ENCODE results near the gene LSAMP.

Gene LSAMP

GRCh38 chr3:116350119-116350733, 95.1 kb downstream of the LSAMP start:
- DNase-seq: no peak

- DNase-seq: no peak
Observed at GRCh38 chr3:116348216-116348615, 97.1 kb downstream of the LSAMP start.

DNA sequence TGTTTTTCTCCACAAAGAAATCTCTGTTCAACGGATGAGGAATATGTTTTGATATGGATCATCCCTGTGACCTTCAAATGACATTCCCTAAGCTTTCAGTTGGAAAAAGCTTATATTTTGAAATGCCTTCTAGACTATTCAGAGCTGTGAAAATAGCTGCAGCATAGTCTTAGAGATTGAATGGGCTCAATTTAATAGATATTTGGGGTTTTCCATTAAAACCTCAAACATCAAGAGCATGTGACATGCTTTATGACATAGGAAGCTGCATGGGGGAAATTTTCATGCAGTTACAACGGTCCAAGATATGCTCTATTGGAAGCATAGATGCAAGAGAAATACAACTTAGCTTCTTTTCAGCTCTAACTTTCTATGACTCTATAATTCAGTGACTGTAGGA, 102.8 kb downstream of the LSAMP start:
- no peak for DNase-seq

- DNase-seq: no peak
Observed at GRCh38 chr3:116341899-116342298, 103.4 kb downstream of the LSAMP start.

GRCh38 chr3:116341381-116341780, 103.9 kb downstream of the LSAMP start:
- no peak for DNase-seq

DNA sequence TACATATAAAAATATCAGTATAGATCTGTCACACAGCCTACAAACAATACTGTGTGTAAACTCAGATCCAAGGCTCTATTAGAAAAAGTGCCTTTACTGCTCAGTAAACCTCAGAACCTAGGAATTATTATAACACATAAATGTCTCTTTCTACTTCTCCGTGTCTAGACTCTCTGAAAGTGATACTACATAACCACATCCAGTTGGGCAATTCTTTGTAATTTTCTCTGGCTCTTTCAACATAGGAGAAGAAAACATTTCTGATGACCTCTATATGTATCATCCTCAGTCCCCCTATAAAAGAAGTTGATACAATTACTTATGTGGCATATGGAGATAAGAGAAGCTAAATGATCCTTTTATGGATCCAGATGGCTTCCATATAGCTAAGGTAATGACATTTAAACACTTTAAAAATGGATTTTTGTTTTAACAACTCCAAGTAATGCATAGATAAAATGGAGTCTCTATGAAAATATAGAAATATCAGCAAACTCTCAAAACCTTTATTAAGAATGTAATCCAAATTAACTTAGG, 104.5 kb downstream of the LSAMP start:
- DNase-seq: no peak

- DNase-seq: no peak
Observed at GRCh38 chr3:116339441-116340028, 105.8 kb downstream of the LSAMP start.

GRCh38 chr3:116338713-116339112, 106.6 kb downstream of the LSAMP start:
- DNase-seq: no peak

- no peak for DNase-seq
Observed at GRCh38 chr3:116337229-116337628, 108.1 kb downstream of the LSAMP start.

GRCh38 chr3:116331380-116331779, 113.9 kb downstream of the LSAMP start:
- no peak for DNase-seq

GRCh38 chr3:116322750-116323375, 122.4 kb downstream of the LSAMP start:
- no peak for DNase-seq

- DNase-seq: no peak
Observed at GRCh38 chr3:116318370-116318769, 126.9 kb downstream of the LSAMP start.

DNA sequence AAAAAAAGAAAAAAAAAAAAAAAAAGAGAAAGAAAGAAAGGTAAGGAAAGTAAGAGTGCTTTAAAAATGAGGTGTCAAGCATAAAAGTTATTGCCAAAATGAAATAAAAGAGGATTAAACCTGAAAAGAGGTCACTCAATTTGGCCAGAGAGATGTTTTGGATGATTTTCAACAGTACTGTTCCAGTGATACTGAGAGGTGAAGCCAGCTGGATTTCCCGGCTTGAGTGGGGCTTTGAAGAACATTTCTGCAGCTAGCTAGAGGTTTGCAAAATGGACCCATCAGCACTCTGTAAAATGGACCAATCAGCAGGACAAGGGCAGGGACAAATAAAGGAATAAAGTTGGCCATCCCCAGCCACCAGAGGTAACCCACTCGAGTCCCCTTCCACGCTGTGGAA, 128.5 kb downstream of the LSAMP start:
- DNase-seq: no peak

- no peak for DNase-seq
Observed at GRCh38 chr3:116314476-116314875, 130.8 kb downstream of the LSAMP start.

GRCh38 chr3:116306720-116307119, 138.6 kb downstream of the LSAMP start:
- DNase-seq: no peak

- no peak for DNase-seq
Observed at GRCh38 chr3:116306149-116306548, 139.1 kb downstream of the LSAMP start.

- DNase-seq: no peak
Observed at GRCh38 chr3:116302087-116302747, 143.1 kb downstream of the LSAMP start.

DNA sequence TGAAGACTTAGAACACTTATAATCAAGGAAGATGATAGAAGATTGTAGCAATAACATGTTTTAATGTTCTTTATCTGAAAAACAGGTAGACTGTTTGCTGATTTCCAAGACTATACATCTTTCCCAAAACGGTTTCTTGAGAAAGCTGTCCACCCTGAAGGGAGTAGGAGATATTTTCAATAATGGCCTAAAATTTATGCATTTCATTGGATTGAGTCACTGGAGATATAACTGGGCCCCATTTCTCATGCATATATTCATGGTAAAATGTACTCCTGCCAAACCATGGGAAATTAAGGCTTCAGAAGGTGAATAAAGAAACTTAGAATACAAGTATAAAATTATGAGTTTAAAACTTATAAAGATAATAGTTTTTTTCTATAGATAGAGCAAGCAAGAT, 143.9 kb downstream of the LSAMP start:
- no peak for DNase-seq

- DNase-seq: no peak
Observed at GRCh38 chr3:116300226-116300625, 145.1 kb downstream of the LSAMP start.

- no peak for DNase-seq
Observed at GRCh38 chr3:116299646-116300081, 145.6 kb downstream of the LSAMP start.

DNA sequence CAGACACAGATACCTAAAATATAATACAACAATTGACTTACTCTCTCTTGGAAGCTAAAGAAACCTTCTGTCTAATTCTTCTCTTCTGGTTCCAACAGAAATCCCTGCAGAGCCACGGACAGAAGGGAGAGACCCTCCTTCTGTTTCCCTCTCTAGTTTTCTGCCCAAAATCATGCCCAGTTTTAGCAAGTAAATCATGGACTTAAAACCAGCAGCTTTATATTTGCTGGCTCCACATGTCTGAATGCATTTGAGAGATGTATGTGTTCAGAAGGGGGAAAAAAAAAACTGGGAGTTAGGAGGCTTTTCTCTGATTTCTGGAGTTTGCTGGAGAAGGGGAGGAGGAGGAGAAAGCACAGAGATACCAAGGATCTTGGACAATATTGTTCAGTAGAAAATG, 147.1 kb downstream of the LSAMP start:
- no peak for DNase-seq

- DNase-seq: no peak
Observed at GRCh38 chr3:116291141-116291540, 154.1 kb downstream of the LSAMP start.

GRCh38 chr3:116288485-116288884, 156.8 kb downstream of the LSAMP start:
- no peak for DNase-seq
